Measurements from ENCODE around the gene C3orf70.

C3orf70 gene

GRCh38 chr3:185070491-185071286 lies 82.2 kb downstream of the C3orf70 start:
- TF ChIP-seq EZH2phosphoT487 (IDR thresholded peaks at IDR 0.05; ENCODE audit: low read depth) (no peak), CTCF (IDR thresholded peaks at IDR 0.05; ENCODE audit: low read depth, low read length) (no peak)
- H3K4me2 ChIP-seq (ENCODE audit: low read length) = no peak overlapping the region
- no peaks in the 10 kb centered on the region for H3K4me1 ChIP-seq (ENCODE audit: low read length)
- H4K20me1 ChIP-seq (ENCODE audit: insufficient read depth, low read length) = no peaks in the 10 kb centered on the region
- H3K79me2 ChIP-seq (ENCODE audit: low read length) = no peaks in the 10 kb centered on the region
- no peak overlapping the region for H2AFZ ChIP-seq (ENCODE audit: low read depth, low read length)
- H3K9ac ChIP-seq (ENCODE audit: low read length) = no peak overlapping the region
- H3K9me3 ChIP-seq (ENCODE audit: insufficient read depth, low read length) = no peaks in the 10 kb centered on the region
- no peak overlapping the region for H3K4me3 ChIP-seq (ENCODE audit: low read length)
- H3K27ac ChIP-seq (ENCODE audit: low read length) = no peak overlapping the region
- no peaks in the 10 kb centered on the region for H3K36me3 ChIP-seq (replicated peaks; ENCODE audit: low read depth, low read length)
- no peaks in the 10 kb centered on the region; the same call in 1 of the 2 replicates for H3K27me3 ChIP-seq (ENCODE audit: low read depth, low read length)

DNA sequence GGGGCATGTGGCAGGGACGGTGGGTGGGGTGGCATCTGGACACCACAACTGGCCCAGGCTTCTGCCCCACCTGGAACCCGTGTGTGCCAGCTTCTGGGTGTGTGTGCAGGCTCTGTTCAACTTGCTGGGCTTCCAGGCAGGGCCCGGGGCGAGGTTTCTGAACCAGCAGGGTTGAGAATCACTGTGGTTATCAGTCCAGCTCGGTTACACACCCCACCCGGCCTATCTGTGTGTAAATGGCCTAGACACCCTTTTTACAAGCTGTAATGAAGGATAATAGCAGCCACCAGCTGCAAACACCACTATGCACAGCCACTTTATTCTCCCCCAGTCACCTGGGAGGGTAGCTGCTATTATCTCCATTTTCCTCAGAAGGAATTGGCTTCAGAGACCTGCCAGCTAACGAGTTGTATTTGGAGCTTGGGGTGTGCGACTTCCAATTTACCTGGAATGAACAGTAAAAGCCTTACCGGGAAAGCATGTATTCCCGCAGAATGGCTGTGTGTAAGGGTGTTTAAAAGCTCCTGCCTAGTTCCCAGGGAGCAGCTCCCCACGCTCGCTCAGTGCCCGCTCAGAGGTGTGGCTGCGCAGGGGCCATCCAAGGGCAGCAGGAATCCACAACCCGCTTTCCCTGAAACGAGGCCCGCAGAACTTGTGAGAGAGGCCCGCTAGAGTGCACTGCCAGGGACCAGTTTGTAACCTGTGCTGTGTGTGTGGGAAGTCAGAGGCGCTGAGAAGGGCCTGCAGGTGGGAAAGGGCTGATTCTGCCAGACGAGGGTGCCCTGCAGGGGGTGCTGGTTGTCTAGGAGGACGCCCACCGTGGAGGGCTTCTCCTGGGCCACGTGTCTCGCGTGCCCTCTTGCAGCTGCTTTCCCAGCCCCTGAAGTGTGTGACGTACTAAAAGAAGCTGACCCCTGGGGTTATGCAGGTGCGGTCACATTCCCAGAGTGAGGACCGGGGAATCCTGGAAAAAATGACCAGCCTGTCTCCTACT lies 83.5 kb downstream of the C3orf70 start:
- Histone ChIP-seq H3K9me3 (ENCODE audit: insufficient read depth, low read length) (no peaks in the 10 kb centered on the region), H3K36me3 (replicated peaks; ENCODE audit: low read depth, low read length) (no peaks in the 10 kb centered on the region), H3K9ac (ENCODE audit: low read length) (no peak overlapping the region), H3K4me1 (ENCODE audit: low read length) (no peaks in the 10 kb centered on the region), H4K20me1 (ENCODE audit: insufficient read depth, low read length) (no peaks in the 10 kb centered on the region), H3K79me2 (ENCODE audit: low read length) (no peaks in the 10 kb centered on the region), H2AFZ (ENCODE audit: low read depth, low read length) (no peak overlapping the region), H3K27ac (ENCODE audit: low read length) (no peak overlapping the region), H3K4me3 (ENCODE audit: low read length) (no peak overlapping the region), H3K27me3 (ENCODE audit: low read depth, low read length) (no peaks in the 10 kb centered on the region), H3K4me2 (ENCODE audit: low read length) (no peak overlapping the region)
- no peak for TF ChIP-seq EZH2phosphoT487 (IDR thresholded peaks at IDR 0.05; ENCODE audit: low read depth)
- TF ChIP-seq CTCF (IDR thresholded peaks at IDR 0.05; ENCODE audit: low read depth, low read length) = peak; percentile 22; the same call in 1 of the 2 replicates

DNA sequence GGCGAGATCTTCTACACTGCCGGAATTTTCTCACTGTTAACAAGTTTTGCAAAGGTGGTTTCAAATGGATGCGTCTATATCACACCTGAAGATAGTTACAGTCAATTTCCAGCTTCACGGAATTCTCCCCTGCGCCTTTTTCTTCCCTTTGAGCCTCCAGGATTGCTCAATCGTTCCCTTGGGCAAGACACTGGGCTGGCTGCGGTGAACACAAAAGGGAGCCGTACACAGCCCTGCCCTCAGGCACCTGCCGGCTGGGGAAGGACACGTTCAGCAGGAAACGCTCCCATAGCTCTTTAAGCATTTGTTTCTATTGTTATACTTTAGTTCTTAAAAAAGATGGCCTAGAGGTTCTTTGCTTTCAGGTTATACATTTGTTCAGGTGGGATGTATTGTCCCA lies 85.7 kb downstream of the C3orf70 start:
- no peak overlapping the region for H3K4me2 ChIP-seq (ENCODE audit: low read length)
- no peak overlapping the region for H2AFZ ChIP-seq (ENCODE audit: low read depth, low read length)
- TF ChIP-seq EZH2phosphoT487 (IDR thresholded peaks at IDR 0.05; ENCODE audit: low read depth) (no peak), CTCF (IDR thresholded peaks at IDR 0.05; ENCODE audit: low read depth, low read length) (no peak)
- H3K4me1 ChIP-seq (ENCODE audit: low read length) = no peaks in the 10 kb centered on the region
- H3K36me3 ChIP-seq (replicated peaks; ENCODE audit: low read depth, low read length) = no peaks in the 10 kb centered on the region
- no peaks in the 10 kb centered on the region for H3K79me2 ChIP-seq (ENCODE audit: low read length)
- no peak overlapping the region for H3K9ac ChIP-seq (ENCODE audit: low read length)
- H3K27ac ChIP-seq (ENCODE audit: low read length) = no peak overlapping the region
- H3K27me3 ChIP-seq (ENCODE audit: low read depth, low read length) = no peaks in the 10 kb centered on the region
- no peaks in the 10 kb centered on the region for H4K20me1 ChIP-seq (ENCODE audit: insufficient read depth, low read length)
- H3K9me3 ChIP-seq (ENCODE audit: insufficient read depth, low read length) = no peaks in the 10 kb centered on the region
- no peak overlapping the region for H3K4me3 ChIP-seq (ENCODE audit: low read length)

DNA sequence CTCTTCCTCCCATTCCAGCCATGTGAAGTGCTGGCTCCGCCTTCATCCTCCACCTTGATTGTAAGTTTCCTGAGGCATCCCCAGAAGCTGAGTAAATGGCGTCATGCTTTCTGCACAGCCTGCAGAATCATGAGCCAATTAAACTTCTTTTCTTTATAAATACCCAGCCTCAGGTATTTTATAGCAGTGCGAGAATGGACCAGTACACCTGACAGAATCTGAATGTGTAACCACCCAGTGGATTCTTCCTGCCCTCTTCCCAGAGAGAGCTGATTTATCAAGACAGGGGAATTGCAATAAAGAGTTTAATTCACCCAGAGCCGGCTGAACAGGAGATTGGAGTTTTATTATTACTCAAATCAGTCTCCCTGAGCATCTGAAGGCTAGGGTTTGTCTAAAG lies 86.6 kb downstream of the C3orf70 start:
- Histone ChIP-seq H3K36me3 (replicated peaks; ENCODE audit: low read depth, low read length) (no peaks in the 10 kb centered on the region), H3K27ac (ENCODE audit: low read length) (no peak overlapping the region), H2AFZ (ENCODE audit: low read depth, low read length) (no peak overlapping the region), H3K9ac (ENCODE audit: low read length) (no peak overlapping the region), H3K4me2 (ENCODE audit: low read length) (no peak overlapping the region), H3K79me2 (ENCODE audit: low read length) (no peaks in the 10 kb centered on the region), H3K9me3 (ENCODE audit: insufficient read depth, low read length) (no peaks in the 10 kb centered on the region), H3K27me3 (ENCODE audit: low read depth, low read length) (no peaks in the 10 kb centered on the region), H3K4me3 (ENCODE audit: low read length) (no peak overlapping the region), H4K20me1 (ENCODE audit: insufficient read depth, low read length) (no peaks in the 10 kb centered on the region), H3K4me1 (ENCODE audit: low read length) (no peaks in the 10 kb centered on the region)
- TF ChIP-seq CTCF (IDR thresholded peaks at IDR 0.05; ENCODE audit: low read depth, low read length) = no peak
- TF ChIP-seq EZH2phosphoT487 (IDR thresholded peaks at IDR 0.05; ENCODE audit: low read depth) = no peak
